Stimulated activated CD4-positive, alpha-beta T cell treated with anti-CD3 and anti-CD28 coated beads, Interleukin-1b, Interleukin-23, amount 100 ng/mL, for 24 hours (primary cell): ENCODE results near the gene DENND11.

Experiments used
- DNase-seq, 4 experiments: peaks; one replicate each; pipeline ENCODE4 v3.0.0-alpha.2; 2020; ENCODE audit warnings: low read depth in 4 of 4, low spot score in 1 of 4

Gene DENND11

GRCh38 chr7:141686074-141686473 is 15.9 kb downstream of the DENND11 start:
- no peak for DNase-seq

GRCh38 chr7:141685285-141686023 is 16.5 kb downstream of the DENND11 start:
- DNase-seq = no peak

- DNase-seq = no peak
Measured at GRCh38 chr7:141679014-141679413, 23.0 kb downstream of the DENND11 start.

GRCh38 chr7:141676618-141677017 is 25.3 kb downstream of the DENND11 start:
- no peak for DNase-seq

GRCh38 chr7:141675436-141676215 is 26.3 kb downstream of the DENND11 start:
- no peak for DNase-seq

- no peak for DNase-seq
Measured at GRCh38 chr7:141674702-141675101, 27.3 kb downstream of the DENND11 start.

- DNase-seq = no peak
Measured at GRCh38 chr7:141674171-141674671, 27.7 kb downstream of the DENND11 start.

- DNase-seq = no peak
Measured at GRCh38 chr7:141673346-141673745, 28.6 kb downstream of the DENND11 start.

- DNase-seq = no peak
Measured at GRCh38 chr7:141671705-141672496, 30.1 kb downstream of the DENND11 start.

GRCh38 chr7:141668853-141669252 is 33.1 kb downstream of the DENND11 start:
- DNase-seq = no peak

GRCh38 chr7:141666071-141666470 is 35.9 kb downstream of the DENND11 start:
- DNase-seq = no peak

GRCh38 chr7:141665208-141666035 is 36.5 kb downstream of the DENND11 start:
- no peak for DNase-seq

GRCh38 chr7:141664450-141664849 is 37.5 kb downstream of the DENND11 start:
- no peak for DNase-seq

GRCh38 chr7:141663081-141663849 is 38.7 kb downstream of the DENND11 start:
- no peak for DNase-seq

- DNase-seq = no peak
Measured at GRCh38 chr7:141660259-141660658, 41.7 kb downstream of the DENND11 start.

GRCh38 chr7:141659501-141659900 is 42.5 kb downstream of the DENND11 start:
- DNase-seq = no peak

- peak in 2 of 4 experiments; percentile 17 to 24 for DNase-seq
Measured at GRCh38 chr7:141654551-141654950, 47.4 kb downstream of the DENND11 start.

- DNase-seq = no peak
Measured at GRCh38 chr7:141652691-141653090, 49.3 kb downstream of the DENND11 start.
